Thyroid gland (tissue), 4 donors: ENCODE results near the gene PFAS. TPM values are rescaled to one million over a fixed set of nuclear protein-coding genes. Genes with fewer than 3 reads are reported as not detected.
"Not testable (repeated sequence)": the region's sequence is repeated elsewhere in the genome, so short reads cannot be mapped to it uniquely, and the experiment has no call there.

Source experiments
- DNase-seq, 2 donors: peaks; one replicate each; pipeline ENCODE4 v3.0.0-alpha.2; 2019
- H3K27ac ChIP-seq, 3 donors: fragments of 200-600 bp; sonication (generic); 1 replicate in 2 of 3; 2 replicates in 1 of 3; pipeline ENCODE4 v1.5.1; 2016 to 2019; ENCODE audit warnings: mild to moderate bottlenecking in 1 of 3, moderate library complexity in 1 of 3
- H3K27me3 ChIP-seq: fragments of 200-600 bp; sonication (generic); one replicate; pipeline ENCODE4 v1.5.1; 2019
- H3K36me3 ChIP-seq, 2 donors: fragments of 200-600 bp; sonication (generic); one replicate each; pipeline ENCODE4 v1.5.1; 2016 to 2019
- H3K4me1 ChIP-seq, 2 donors: fragments of 200-600 bp; sonication (generic); one replicate each; pipeline ENCODE4 v1.5.1; 2017 to 2019
- H3K4me3 ChIP-seq, 3 donors: fragments of 200-600 bp; sonication (generic); replicated peaks in 1 of 3; 1 replicate in 2 of 3; 2 replicates in 1 of 3; pipeline ENCODE4 v1.5.1; 2016; ENCODE audit warnings: mild to moderate bottlenecking in 1 of 3
- H3K9me3 ChIP-seq: fragments of 200-600 bp; sonication (generic); one replicate; pipeline ENCODE4 v1.5.1; 2017
- CTCF ChIP-seq, 6 experiments: fragments of 200-600 bp in 3 of 6; fragments of 450-650 bp in 3 of 6; sonication (generic) in 3 of 6; IDR thresholded peaks; one replicate each; pipeline ENCODE4 v1.5.1; 2016 to 2019; ENCODE audit warnings: antibody characterized with exemption in 6 of 6, mild to moderate bottlenecking in 2 of 6, inconsistent platforms in 1 of 6, moderate library complexity in 1 of 6
- POLR2A ChIP-seq, 2 donors: fragments of 450-650 bp; IDR thresholded peaks; one replicate each; pipeline ENCODE4 v1.6.1; 2017; ENCODE audit warnings: antibody characterized with exemption in 2 of 2, mild to moderate bottlenecking in 2 of 2, moderate library complexity in 1 of 2
- WGBS, 2 donors: methylation state at CpG; one replicate each; pipeline ENCODE4 v1.1.5; 2017; 5-methylcytosine and 5-hydroxymethylcytosine counted together
- intact Hi-C: fragments of 100-400 bp; cut with DNase I; formaldehyde crosslinking; loops from one replicate; pipeline ENCODE4 v1.15.1; 2023
- total RNA-seq, 4 donors: library from RNA; depleted of rRNA; stranded (reverse); fragments of >200 nt; gene quantifications; one replicate each; pipeline ENCODE4 v1.2.3, GENCODE V29; 2016

The PFAS gene
- total RNA-seq, 4 donors from 2014 or later, result 14.8 to 39.5 (median 18.3) TPM

- H3K4me3 ChIP-seq, result no peak overlapping the region
- H3K27ac ChIP-seq, result no peak overlapping the region
- no peak for TF ChIP-seq POLR2A (IDR thresholded peaks at IDR 0.05)
- no peak for TF ChIP-seq CTCF (IDR thresholded peaks at IDR 0.05)
- peaks cover 53% of the 10 kb centered on the region in 2 donors for H3K36me3 ChIP-seq
- intact Hi-C loops, result no loop called here
- no peak for DNase-seq
- no peaks in the 10 kb centered on the region for H3K4me1 ChIP-seq
- 90 to 91% methylated on average over 4 of the region's 4 CpGs for WGBS, 2 donors
- H3K27me3 ChIP-seq, result no peaks in the 10 kb centered on the region
- no peaks in the 10 kb centered on the region for H3K9me3 ChIP-seq
Observed at GRCh38 chr17:8237886-8238285, 11.2 kb upstream of the PFAS start.

- WGBS, 2 donors, result 88 to 94% methylated on average over 5 of the region's 5 CpGs
- Histone ChIP-seq H3K4me1 (peaks cover 0 to 5% of the 10 kb centered on the region in 2 donors), H3K9me3 (no peaks in the 10 kb centered on the region), H3K36me3 (peaks cover 4 to 8% of the 10 kb centered on the region in 2 donors), H3K4me3 (no peak overlapping the region), H3K27ac (no peak overlapping the region), H3K27me3 (no peaks in the 10 kb centered on the region)
- intact Hi-C loops, result no loop called here
- TF ChIP-seq CTCF (IDR thresholded peaks at IDR 0.05) (no peak), POLR2A (IDR thresholded peaks at IDR 0.05) (no peak)
- no peak for DNase-seq
Observed at GRCh38 chr17:8243827-8244226, 5.3 kb upstream of the PFAS start.

- TF ChIP-seq CTCF (IDR thresholded peaks at IDR 0.05) (no peak), POLR2A (IDR thresholded peaks at IDR 0.05) (no peak)
Observed at GRCh38 chr17:8244768-8245167, 4.3 kb upstream of the PFAS start.

GRCh38 chr17:8249621-8250500, 772 bp downstream of the PFAS start:
- WGBS, 2 donors, result 11 to 13% methylated on average over 10 of the region's 10 CpGs
- DNase-seq, result no peak
- intact Hi-C loops, result loop anchor here (5.0 kb wide), 1 partner anchor 52 kb away; no protein-coding TSS in a partner anchor

More at GRCh38 chr17:8244768-8245167, 4.3 kb upstream of the PFAS start:
- H3K27me3 ChIP-seq, result no peaks in the 10 kb centered on the region
- H3K36me3 ChIP-seq, result peaks cover 0 to 8% of the 10 kb centered on the region in 2 donors
- intact Hi-C loops, result no loop called here
- H3K9me3 ChIP-seq, result no peaks in the 10 kb centered on the region
- 98% methylated on average over 8 of the region's 8 CpGs for WGBS, 2 donors
- H3K4me1 ChIP-seq, result peaks cover 4 to 10% of the 10 kb centered on the region in 2 donors
- no peak overlapping the region for H3K4me3 ChIP-seq
- DNase-seq, result no peak
- H3K27ac ChIP-seq, result no peak overlapping the region

GRCh38 chr17:8251411-8251810, 2.3 kb downstream of the PFAS start:
- DNase-seq, H3K4me3 ChIP-seq, H3K27ac ChIP-seq, H3K9me3 ChIP-seq, H3K27me3 ChIP-seq: not testable (repeated sequence)
- Histone ChIP-seq H3K36me3 (peaks cover 11 to 13% of the 10 kb centered on the region in 2 donors), H3K4me1 (peaks cover 6 to 13% of the 10 kb centered on the region in 2 donors)
- intact Hi-C loops, result loop anchor here (5.0 kb wide), 1 partner anchor 51 kb away; no protein-coding TSS in a partner anchor
- WGBS, 2 donors, result 93% methylated on average over 2 of the region's 2 CpGs

More at GRCh38 chr17:8249621-8250500, 772 bp downstream of the PFAS start:
- no peak for TF ChIP-seq CTCF (IDR thresholded peaks at IDR 0.05)
- TF ChIP-seq POLR2A (IDR thresholded peaks at IDR 0.05), result no peak
- peak overlapping the region in 2 of 3 donors; percentile 87 to 94 for H3K27ac ChIP-seq
- H3K27me3 ChIP-seq, result no peaks in the 10 kb centered on the region
- peaks cover 6 to 13% of the 10 kb centered on the region in 2 donors for H3K4me1 ChIP-seq
- peak overlapping the region; percentile 12 to 71 (median 13) for H3K4me3 ChIP-seq
- H3K36me3 ChIP-seq, result peaks cover 0 to 7% of the 10 kb centered on the region in 2 donors
- H3K9me3 ChIP-seq, result no peaks in the 10 kb centered on the region
